ENCODE results near the gene MAN1A1. TPM values are rescaled to one million over a fixed set of nuclear protein-coding genes. Genes with fewer than 3 reads are reported as not detected.

MAN1A1 gene
- total RNA-seq, 1 donor from 2014 or later, result 52.2 TPM

- Mint-ChIP-seq H3K27ac (no peak overlapping the region), H3K4me3 (no peak overlapping the region)
- DNase-seq (ENCODE audit: extremely low spot score, unreplicated experiment), result no peak
Measured at GRCh38 chr6:119241540-119242309, 107.8 kb downstream of the MAN1A1 start.

GRCh38 chr6:119241111-119241465 is 108.5 kb downstream of the MAN1A1 start:
- H3K27me3 Mint-ChIP-seq, result no peaks in the 10 kb centered on the region
- peaks cover 12% of the 10 kb centered on the region for H3K4me1 Mint-ChIP-seq (ENCODE audit: unreplicated experiment)
- no peaks in the 10 kb centered on the region for H3K9me3 Mint-ChIP-seq
- DNase-seq (ENCODE audit: extremely low spot score, unreplicated experiment), result no peak
- H3K36me3 Mint-ChIP-seq, result peaks cover 15% of the 10 kb centered on the region
- TF ChIP-seq CTCF (conservative IDR thresholded peaks at IDR 0.05), result no peak
- no peak overlapping the region for H3K27ac Mint-ChIP-seq
- no peak overlapping the region for H3K4me3 Mint-ChIP-seq

More at GRCh38 chr6:119241540-119242309, 107.8 kb downstream of the MAN1A1 start:
- Mint-ChIP-seq H3K27me3 (no peaks in the 10 kb centered on the region), H3K36me3 (peaks cover 12% of the 10 kb centered on the region), H3K4me1 (ENCODE audit: unreplicated experiment) (peaks cover 12% of the 10 kb centered on the region), H3K9me3 (no peaks in the 10 kb centered on the region)
- no peak for TF ChIP-seq CTCF (conservative IDR thresholded peaks at IDR 0.05)

GRCh38 chr6:119240257-119241110 is 109.1 kb downstream of the MAN1A1 start:
- DNase-seq (ENCODE audit: extremely low spot score, unreplicated experiment), result no peak
- Mint-ChIP-seq H3K27ac (no peak overlapping the region), H3K27me3 (no peaks in the 10 kb centered on the region), H3K4me3 (no peak overlapping the region), H3K4me1 (ENCODE audit: unreplicated experiment) (peaks cover 12% of the 10 kb centered on the region), H3K9me3 (no peaks in the 10 kb centered on the region), H3K36me3 (peaks cover 16% of the 10 kb centered on the region)
- TF ChIP-seq CTCF (conservative IDR thresholded peaks at IDR 0.05), result no peak

- H3K4me3 Mint-ChIP-seq, result no peak overlapping the region
- peaks cover 12% of the 10 kb centered on the region for H3K4me1 Mint-ChIP-seq (ENCODE audit: unreplicated experiment)
Measured at GRCh38 chr6:119237177-119237715, 112.3 kb downstream of the MAN1A1 start.

GRCh38 chr6:119234941-119235340 is 114.6 kb downstream of the MAN1A1 start:
- no peak for TF ChIP-seq CTCF (conservative IDR thresholded peaks at IDR 0.05)
- H3K36me3 Mint-ChIP-seq, result peaks cover 16% of the 10 kb centered on the region

More at GRCh38 chr6:119237177-119237715, 112.3 kb downstream of the MAN1A1 start:
- no peak for TF ChIP-seq CTCF (conservative IDR thresholded peaks at IDR 0.05)
- Mint-ChIP-seq H3K27ac (no peak overlapping the region), H3K36me3 (peaks cover 16% of the 10 kb centered on the region), H3K27me3 (no peaks in the 10 kb centered on the region), H3K9me3 (peaks cover 5% of the 10 kb centered on the region)
- no peak for DNase-seq (ENCODE audit: extremely low spot score, unreplicated experiment)

More at GRCh38 chr6:119234941-119235340, 114.6 kb downstream of the MAN1A1 start:
- Mint-ChIP-seq H3K27me3 (no peaks in the 10 kb centered on the region), H3K9me3 (peaks cover 5% of the 10 kb centered on the region), H3K4me1 (ENCODE audit: unreplicated experiment) (no peaks in the 10 kb centered on the region), H3K4me3 (no peak overlapping the region), H3K27ac (no peak overlapping the region)
- DNase-seq (ENCODE audit: extremely low spot score, unreplicated experiment), result no peak

Measured in type B pancreatic cell (in vitro differentiated cells).